Right lung (tissue), 5 donors: ENCODE data around the gene C10orf67. TPM values are rescaled to one million over a fixed set of nuclear protein-coding genes. Genes with fewer than 3 reads are reported as not detected.
"Not testable (repeated sequence)": the region's sequence is repeated elsewhere in the genome, so short reads cannot be mapped to it uniquely, and the experiment has no call there.

Experiments
- DNase-seq, 2 donors: peaks; one replicate each; pipeline ENCODE4 v3.0.0-alpha.2; 2013
- polyA plus RNA-seq, 5 donors: library from polyadenylated mRNA; unstranded; fragments of 120-200 nt; gene quantifications; one replicate each; pipeline versions ENCODE4 v1.2.1 to v1.2.3, GENCODE V29; 2013; ENCODE audit warnings: inconsistent platforms in 1 of 5, low replicate concordance in 1 of 5; ENCODE audit not compliant: insufficient read length in 5 of 5, insufficient read depth in 1 of 5

C10orf67 gene
- polyA plus RNA-seq, 5 donors: 0.15 to 0.64 (median 0.52) TPM

GRCh38 chr10:23326544-23327307, 17.9 kb downstream of the C10orf67 start:
- DNase-seq: no peak

DNA sequence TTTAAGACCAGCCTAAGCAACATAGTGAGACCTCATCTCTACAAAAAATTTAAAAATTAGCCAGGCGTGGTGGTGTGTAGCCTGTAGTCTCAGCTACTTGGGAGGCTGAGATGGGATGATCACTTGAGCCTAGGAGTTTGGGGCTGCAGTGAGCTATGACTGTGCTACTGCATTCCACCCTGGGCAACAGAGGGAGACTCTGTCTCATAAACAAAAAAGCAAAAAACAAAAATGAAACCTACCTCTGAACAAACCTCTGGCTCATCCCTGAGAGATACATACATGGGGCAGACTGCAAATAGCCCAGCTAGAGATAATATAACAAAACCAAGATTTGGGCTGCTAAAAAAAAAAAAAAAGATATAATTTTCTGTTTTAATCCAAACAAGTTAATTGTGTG, 19.5 kb downstream of the C10orf67 start:
- no peak for DNase-seq

DNA sequence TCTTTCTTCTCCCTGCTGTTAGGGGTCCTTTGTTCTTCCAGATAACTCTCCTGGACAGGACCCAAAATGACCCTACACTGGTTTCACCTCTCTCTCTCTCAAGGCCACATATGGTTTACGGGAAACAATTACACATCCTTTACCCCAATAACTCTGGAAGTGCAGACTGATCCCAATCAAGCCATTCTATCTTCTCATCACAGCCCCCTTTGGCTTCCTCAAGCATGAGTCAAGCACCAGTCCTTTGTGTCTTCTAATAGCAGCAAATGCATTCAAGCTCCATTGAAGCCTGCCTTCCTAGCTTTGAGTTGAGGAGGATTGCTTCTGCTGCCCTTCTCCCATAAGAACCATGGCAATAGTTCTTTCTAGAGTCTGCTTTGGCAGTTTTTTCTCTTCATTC, 20.2 kb downstream of the C10orf67 start:
- DNase-seq: no peak

- no peak for DNase-seq
These were observed 22.5 kb downstream of the C10orf67 start for GRCh38 chr10:23322082-23322481.

DNA sequence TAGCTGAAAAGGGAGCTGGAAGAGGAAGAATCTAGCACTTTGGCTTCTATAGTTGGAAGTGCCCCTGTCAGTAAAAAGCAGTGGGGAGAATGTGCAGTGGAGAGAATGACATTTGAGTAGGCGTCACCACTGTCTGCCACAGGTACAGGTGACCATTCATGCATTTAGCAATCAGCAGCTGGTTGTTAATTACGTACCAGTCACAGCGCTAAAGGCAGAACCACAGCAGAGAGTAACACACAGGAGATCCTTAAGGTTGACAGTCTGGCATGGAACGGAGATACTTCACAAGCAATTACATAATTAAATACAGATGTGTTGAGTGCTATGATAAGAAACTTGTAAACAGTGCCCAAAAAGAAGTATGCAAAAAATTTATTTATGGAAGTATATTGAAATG, 24.8 kb downstream of the C10orf67 start:
- no peak for DNase-seq

- no peak for DNase-seq
These were observed 26.2 kb downstream of the C10orf67 start for GRCh38 chr10:23318359-23318758.

DNA sequence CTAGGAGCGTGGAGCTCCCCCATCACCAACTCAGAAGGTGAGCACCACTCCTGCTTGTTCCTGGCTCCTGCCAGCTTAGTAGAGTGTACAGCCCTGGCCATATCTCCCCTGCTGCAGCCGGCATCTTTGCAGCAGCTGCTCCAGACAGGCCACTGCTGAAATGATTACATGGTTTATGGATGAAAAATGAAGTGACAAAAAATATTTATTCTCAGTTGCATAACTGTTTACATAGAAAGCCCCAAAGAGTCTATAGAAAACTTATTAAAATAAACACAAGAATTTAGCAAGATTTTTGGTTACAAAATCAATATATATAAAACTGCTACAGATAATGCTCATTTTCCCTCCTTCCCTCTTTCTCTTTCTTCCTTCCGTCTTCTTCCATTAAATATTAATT, 27.2 kb downstream of the C10orf67 start:
- DNase-seq: peak; percentile 61 to 74

- DNase-seq: no peak
These were observed 28.2 kb downstream of the C10orf67 start for GRCh38 chr10:23316406-23316805.

GRCh38 chr10:23315966-23316365, 28.6 kb downstream of the C10orf67 start:
- DNase-seq: no peak

- DNase-seq: peak; percentile 62 to 70
These were observed 29.8 kb downstream of the C10orf67 start for GRCh38 chr10:23314835-23315239.

DNA sequence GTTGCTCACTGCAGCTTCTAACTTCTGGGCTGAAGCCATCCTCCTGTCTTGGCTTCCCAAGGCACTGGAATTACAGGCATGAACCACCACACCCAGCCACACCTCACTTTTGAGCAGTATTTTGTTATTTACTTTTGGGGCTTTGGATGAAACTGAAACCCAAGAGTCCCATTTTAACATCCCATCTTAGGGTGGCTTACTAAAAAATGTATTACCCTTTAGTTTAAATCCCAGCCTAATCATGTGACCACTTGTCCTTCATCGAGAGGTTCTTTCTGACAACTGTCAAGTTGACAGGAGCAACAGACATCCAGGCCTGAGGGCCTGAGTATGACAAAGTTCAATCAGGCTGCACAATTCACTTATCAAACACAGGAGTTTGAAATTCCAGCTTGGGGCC, 33.6 kb downstream of the C10orf67 start:
- no peak for DNase-seq

GRCh38 chr10:23310404-23310803, 34.2 kb downstream of the C10orf67 start:
- DNase-seq: peak in 1 of 2 donors; percentile 6

DNA sequence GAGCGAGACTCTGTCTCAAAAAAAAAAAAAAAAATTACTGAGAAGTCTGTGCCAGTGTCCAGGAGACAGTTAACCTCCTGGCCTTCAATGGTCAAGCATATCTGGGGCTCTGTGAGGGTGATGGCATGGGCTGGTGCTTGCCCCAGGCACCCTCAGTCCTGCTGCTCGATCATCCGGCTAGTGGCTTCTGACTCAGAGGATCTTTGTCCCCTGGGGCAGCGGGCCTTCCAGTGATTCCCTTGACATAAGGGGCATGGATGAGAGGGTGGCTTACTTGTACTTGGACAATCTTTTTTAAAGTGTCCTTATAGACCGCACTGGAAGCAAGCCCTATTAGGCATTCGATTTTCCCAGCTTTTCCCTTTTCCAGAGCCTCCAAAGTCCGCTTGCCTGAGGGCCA, 44.6 kb downstream of the C10orf67 start:
- not testable (repeated sequence) for DNase-seq

DNA sequence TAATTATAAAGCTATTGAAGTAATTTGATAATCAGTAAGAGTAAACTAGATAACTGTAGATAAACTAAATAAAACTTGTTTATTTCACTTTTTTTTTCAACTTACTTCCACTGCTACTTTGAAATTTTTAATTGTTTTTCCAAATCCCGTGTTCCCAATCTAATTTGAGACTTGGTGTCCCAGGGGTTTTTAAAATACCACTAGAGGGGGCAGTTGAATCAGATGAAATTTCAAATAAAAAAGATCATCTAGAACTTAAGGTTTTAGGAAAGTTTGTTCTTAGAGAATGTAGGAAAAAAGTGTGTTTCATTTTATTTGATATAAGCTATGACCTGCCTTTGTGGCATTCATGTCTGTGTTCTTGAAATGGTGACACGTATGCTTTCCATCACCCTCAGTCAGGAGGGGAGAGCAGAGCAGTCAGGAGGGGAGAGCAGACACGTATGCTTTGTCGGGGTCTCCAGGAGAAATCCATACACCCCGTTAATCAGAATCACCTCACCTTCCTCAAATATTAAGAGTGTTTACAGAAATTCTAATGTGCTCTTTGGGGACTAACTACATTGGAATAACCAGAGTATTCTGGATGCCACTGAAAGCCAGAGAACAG, 49.9 kb downstream of the C10orf67 start:
- DNase-seq: no peak

DNA sequence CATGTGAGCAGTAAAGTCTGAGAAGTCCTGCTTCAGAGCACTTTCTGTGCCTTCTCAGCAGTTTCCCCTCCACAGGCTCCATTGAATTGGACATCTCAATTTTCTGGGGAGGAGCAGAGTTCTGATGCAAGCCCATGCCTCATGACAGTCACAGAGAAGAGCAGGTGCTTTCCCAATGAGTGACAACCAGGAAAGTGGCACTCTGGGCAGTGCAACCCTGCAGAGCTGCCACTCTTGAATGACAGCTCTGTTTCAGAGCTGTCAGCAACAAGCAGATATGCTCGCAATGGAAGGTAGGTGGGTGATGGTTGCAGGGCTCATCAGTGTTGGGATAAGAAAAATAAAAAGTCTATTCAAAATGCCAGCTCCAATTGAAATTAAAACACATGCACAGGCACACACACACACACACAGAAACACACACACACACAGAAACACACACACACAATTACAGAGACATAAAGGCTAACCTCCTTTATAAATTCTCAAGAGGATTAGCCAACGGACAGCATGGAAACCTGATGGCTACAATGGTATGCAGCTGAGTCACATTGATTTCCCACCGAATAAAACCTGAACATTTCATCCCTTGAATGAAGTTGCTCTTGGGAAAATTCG, 50.5 kb downstream of the C10orf67 start:
- DNase-seq: no peak

DNA sequence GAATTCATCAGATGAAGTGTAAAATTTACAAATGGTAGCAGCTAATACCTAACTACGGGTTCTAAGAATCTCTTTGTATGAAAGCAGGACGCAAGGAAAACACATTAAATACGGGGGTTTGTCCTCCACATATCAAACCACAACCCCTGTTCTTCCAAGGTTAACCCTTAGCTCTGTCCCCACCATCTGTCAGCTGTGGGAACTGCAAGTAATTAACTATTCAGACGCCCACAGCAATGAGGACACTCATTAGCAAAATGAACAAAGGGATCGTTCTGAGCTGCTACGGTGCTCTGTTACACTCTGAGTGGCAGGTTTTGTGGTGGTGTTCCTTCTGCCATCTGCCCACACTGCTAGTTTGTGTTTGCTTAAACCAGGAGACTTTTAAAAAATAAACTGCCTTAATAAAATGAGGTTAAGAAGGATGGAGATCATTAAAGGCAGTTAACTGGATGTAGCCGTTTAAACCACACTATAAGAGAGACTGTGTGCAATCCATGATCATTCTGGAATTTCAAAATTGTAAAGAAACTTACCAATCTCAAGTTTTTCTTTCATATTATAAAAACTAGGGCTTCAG, 51.4 kb downstream of the C10orf67 start:
- DNase-seq: peak in 1 of 2 donors; percentile 5

GRCh38 chr10:23291551-23292334, 52.9 kb downstream of the C10orf67 start:
- DNase-seq: peak in 1 of 2 donors; percentile 14

DNA sequence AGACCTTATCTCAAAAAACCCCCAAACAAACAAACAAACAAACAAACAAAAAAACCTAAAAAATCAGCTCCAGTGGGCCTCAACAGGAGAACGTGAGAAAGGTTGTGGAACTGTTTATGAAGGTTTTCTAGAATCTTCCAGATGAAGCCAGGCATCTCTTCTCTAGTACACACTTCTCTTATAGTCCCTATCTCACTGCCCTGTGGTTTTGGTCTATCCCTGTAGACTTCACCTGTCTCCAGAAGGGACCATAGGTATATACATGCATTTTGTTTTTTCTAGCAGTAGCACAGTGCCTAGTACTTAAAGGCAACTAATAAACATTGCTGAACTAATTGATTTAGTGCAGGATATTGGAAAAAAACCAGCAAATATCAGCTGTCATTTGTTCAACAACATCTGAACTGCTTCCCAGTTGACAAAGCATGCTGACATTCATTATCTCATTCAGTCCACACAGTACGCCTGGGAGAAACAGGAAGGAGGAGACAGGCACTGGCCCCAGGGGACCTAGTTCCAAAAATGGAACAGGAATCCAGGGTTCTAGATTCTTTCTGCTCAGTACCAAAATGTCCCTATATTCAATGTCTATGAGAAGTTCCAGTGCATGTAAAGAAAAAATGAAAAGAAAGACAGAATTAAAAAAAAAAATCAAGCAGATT, 59.8 kb downstream of the C10orf67 start:
- DNase-seq: no peak

GRCh38 chr10:23284155-23284554, 60.4 kb downstream of the C10orf67 start:
- no peak for DNase-seq

DNA sequence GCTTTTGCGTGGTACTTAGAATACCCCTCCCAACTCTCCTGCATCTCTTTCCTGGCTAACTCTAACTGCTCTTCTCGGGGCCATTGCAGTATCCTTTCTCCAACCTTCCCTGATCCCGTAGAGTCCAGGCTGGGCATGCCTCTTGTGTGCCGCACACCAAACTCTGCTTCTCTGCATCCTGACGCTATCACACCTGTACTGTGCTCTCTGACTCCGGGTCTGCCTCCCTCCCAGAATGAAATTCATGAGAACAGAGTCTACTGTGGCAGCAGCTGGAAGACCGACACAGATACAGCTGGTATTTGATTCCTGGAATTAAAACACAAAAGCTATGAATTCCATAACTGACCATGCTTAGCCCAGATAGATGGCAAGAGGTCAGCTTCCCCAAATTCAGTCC, 60.9 kb downstream of the C10orf67 start:
- no peak for DNase-seq

GRCh38 chr10:23281044-23281433, 63.6 kb downstream of the C10orf67 start:
- DNase-seq: no peak
